GM20000 (cell line): ENCODE results near the gene PTP4A2.
"Not testable (repeated sequence)": the region's sequence is repeated elsewhere in the genome, so short reads cannot be mapped to it uniquely, and the experiment has no call there.

Experiments used
- DNase-seq: peaks from one replicate; pipeline ENCODE4 v3.0.0; 2012; ENCODE audit warnings: low spot score
- CTCF ChIP-seq: IDR thresholded peaks from 2 replicates; pipeline ENCODE4 v1.5.1; 2012; ENCODE audit warnings: mild to moderate bottlenecking, control low read depth; ENCODE audit errors: extremely low read depth, missing control alignments

The PTP4A2 gene

GRCh38 chr1:31957701-31958674 lies 19.8 kb upstream of the PTP4A2 start:
- TF ChIP-seq CTCF: no peak
- peak; percentile 43 for DNase-seq

- DNase-seq: peak; percentile 77
- no peak for TF ChIP-seq CTCF
These were observed 18.0 kb upstream of the PTP4A2 start for GRCh38 chr1:31955917-31956736.

GRCh38 chr1:31954607-31955283 lies 16.6 kb upstream of the PTP4A2 start:
- TF ChIP-seq CTCF: no peak
- no peak for DNase-seq

GRCh38 chr1:31952825-31953220 lies 14.7 kb upstream of the PTP4A2 start:
- TF ChIP-seq CTCF: no peak
- no peak for DNase-seq

GRCh38 chr1:31951276-31951675 lies 13.1 kb upstream of the PTP4A2 start:
- no peak for DNase-seq
- TF ChIP-seq CTCF: no peak

- TF ChIP-seq CTCF: no peak
- DNase-seq: no peak
These were observed 11.7 kb upstream of the PTP4A2 start for GRCh38 chr1:31949862-31950261.

- DNase-seq: not testable (repeated sequence)
These were observed 7.5 kb upstream of the PTP4A2 start for GRCh38 chr1:31945677-31946076.
